ENCODE results near the gene PRRT3.
"Not testable (repeated sequence)": the region's sequence is repeated elsewhere in the genome, so short reads cannot be mapped to it uniquely, and the experiment has no call there.

Gene PRRT3

GRCh38 chr3:9947025-9947995 lies 4.9 kb downstream of the PRRT3 start:
- no peak for DNase-seq (ENCODE audit: extremely low read depth in 1 of 2, low read depth in 1 of 2)

- peak; percentile 61 to 68 for DNase-seq (ENCODE audit: extremely low read depth in 1 of 2, low read depth in 1 of 2)
Observed at GRCh38 chr3:9946112-9947024, 5.8 kb downstream of the PRRT3 start.

GRCh38 chr3:9945358-9945757 lies 6.8 kb downstream of the PRRT3 start:
- no peak for DNase-seq (ENCODE audit: extremely low read depth in 1 of 2, low read depth in 1 of 2)

- no peak for DNase-seq (ENCODE audit: extremely low read depth in 1 of 2, low read depth in 1 of 2)
Observed at GRCh38 chr3:9944271-9944670, 7.9 kb downstream of the PRRT3 start.

DNA sequence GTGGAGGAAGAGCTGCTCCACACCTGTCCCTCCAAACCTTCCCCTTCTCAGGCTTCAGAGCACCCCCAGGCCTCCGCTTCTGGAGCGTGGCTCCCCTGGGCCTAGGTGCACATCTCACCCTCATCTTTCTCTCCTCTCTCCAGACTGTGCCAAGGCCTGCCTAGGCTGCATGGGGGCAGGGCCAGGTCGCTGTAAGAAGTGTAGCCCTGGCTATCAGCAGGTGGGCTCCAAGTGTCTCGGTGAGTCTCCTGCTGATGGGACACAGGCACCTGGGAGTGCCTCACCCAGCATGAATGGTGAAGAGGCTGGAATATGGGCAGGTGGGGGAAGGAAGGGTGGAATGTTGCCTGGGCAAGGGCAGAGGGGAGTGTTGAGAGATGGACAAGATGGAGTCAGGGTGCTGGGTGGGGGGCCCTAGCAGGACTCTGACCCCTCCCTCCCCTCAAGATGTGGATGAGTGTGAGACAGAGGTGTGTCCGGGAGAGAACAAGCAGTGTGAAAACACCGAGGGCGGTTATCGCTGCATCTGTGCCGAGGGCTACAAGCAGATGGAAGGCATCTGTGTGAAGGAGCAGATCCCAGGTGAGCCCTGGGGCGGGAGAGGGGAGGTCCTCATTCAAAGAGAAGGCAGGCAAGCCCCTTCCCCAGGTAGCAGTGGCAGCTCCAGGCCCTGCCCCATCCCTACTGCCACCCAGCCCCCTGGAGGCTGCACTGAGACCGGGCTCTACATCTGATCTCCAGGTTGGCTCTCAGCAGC lies 9.1 kb downstream of the PRRT3 start:
- no peak for DNase-seq (ENCODE audit: extremely low read depth in 1 of 2, low read depth in 1 of 2)

- DNase-seq (ENCODE audit: extremely low read depth in 1 of 2, low read depth in 1 of 2) = no peak
Observed at GRCh38 chr3:9942164-9942563, 10.0 kb downstream of the PRRT3 start.

DNA sequence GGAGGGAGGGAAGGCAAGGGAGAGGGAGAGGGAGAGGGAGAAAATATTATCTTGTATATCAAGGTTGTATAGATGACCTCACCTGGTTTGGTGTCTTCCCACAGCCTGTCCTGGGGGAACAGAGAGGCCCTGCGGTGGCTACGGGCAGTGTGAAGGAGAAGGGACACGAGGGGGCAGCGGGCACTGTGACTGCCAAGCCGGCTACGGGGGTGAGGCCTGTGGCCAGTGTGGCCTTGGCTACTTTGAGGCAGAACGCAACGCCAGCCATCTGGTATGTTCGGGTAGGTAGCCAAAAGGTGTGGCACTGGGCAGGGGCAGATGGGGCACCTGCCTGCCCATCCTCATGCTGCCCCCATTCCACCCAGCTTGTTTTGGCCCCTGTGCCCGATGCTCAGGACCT lies 11.5 kb downstream of the PRRT3 start:
- no peak for DNase-seq (ENCODE audit: extremely low read depth in 1 of 2, low read depth in 1 of 2)

- DNase-seq (ENCODE audit: extremely low read depth in 1 of 2, low read depth in 1 of 2) = not testable (repeated sequence)
Observed at GRCh38 chr3:9939906-9940305, 12.3 kb downstream of the PRRT3 start.

GRCh38 chr3:9938966-9939365 lies 13.2 kb downstream of the PRRT3 start:
- no peak for DNase-seq (ENCODE audit: extremely low read depth in 1 of 2, low read depth in 1 of 2)

GRCh38 chr3:9937486-9938238 lies 14.5 kb downstream of the PRRT3 start:
- DNase-seq (ENCODE audit: extremely low read depth in 1 of 2, low read depth in 1 of 2) = no peak

- DNase-seq (ENCODE audit: extremely low read depth in 1 of 2, low read depth in 1 of 2) = no peak
Observed at GRCh38 chr3:9935966-9936510, 16.2 kb downstream of the PRRT3 start.

GRCh38 chr3:9934993-9935392 lies 17.2 kb downstream of the PRRT3 start:
- DNase-seq (ENCODE audit: extremely low read depth in 1 of 2, low read depth in 1 of 2) = no peak

DNA sequence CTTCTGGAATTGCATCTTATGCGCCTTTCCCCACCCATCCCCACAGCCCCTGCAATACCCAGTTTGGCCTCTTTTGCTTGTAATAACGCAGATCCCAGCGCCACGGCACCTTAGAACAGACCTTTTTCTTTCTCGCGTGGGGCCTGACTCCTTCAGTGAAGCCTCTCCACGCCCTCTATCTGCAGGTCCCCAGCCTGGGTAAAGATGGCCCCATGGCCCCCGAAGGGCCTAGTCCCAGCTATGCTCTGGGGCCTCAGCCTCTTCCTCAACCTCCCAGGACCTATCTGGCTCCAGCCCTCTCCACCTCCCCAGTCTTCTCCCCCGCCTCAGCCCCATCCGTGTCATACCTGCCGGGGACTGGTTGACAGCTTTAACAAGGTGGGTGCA lies 18.0 kb downstream of the PRRT3 start:
- no peak for DNase-seq (ENCODE audit: extremely low read depth in 1 of 2, low read depth in 1 of 2)

GRCh38 chr3:9933561-9934234 lies 18.5 kb downstream of the PRRT3 start, which contains the start of gene CRELD1:
CRELD1 (plus strand) TSS chr3:9933834; CDS start chr3:9934439, 605 bp downstream.
- peak; percentile 94 to 95 for DNase-seq (ENCODE audit: extremely low read depth in 1 of 2, low read depth in 1 of 2)

GRCh38 chr3:9932843-9933560 lies 19.2 kb downstream of the PRRT3 start:
- peak; percentile 59 to 81 for DNase-seq (ENCODE audit: extremely low read depth in 1 of 2, low read depth in 1 of 2)

GRCh38 chr3:9932535-9932842 lies 19.7 kb downstream of the PRRT3 start:
- no peak for DNase-seq (ENCODE audit: extremely low read depth in 1 of 2, low read depth in 1 of 2)

- DNase-seq (ENCODE audit: extremely low read depth in 1 of 2, low read depth in 1 of 2) = no peak
Observed at GRCh38 chr3:9930804-9931418, 21.3 kb downstream of the PRRT3 start.

GRCh38 chr3:9928158-9928557 lies 24.1 kb downstream of the PRRT3 start:
- DNase-seq (ENCODE audit: extremely low read depth in 1 of 2, low read depth in 1 of 2) = no peak

Data from activated CD8-positive, alpha-beta memory T cell treated with anti-CD3 and anti-CD28 coated beads for 1 hour (primary cell).